ENCODE measurements around the gene FFAR1.

Gene FFAR1

GRCh38 chr19:35389192-35389861 is 41.6 kb downstream of the FFAR1 start:
- TF ChIP-seq CTCF (IDR thresholded peaks at IDR 0.05; ENCODE audit: insufficient read depth, missing control alignments) = no peak
- DNase-seq (ENCODE audit: insufficient read length, low spot score) = no peak
- no peak for FAIRE-seq

- TF ChIP-seq CTCF (IDR thresholded peaks at IDR 0.05; ENCODE audit: insufficient read depth, missing control alignments) = no peak
- FAIRE-seq = no peak
- DNase-seq (ENCODE audit: insufficient read length, low spot score) = no peak
These were observed 45.3 kb downstream of the FFAR1 start for GRCh38 chr19:35392742-35393715.

GRCh38 chr19:35395382-35396199 is 47.9 kb downstream of the FFAR1 start:
- no peak for TF ChIP-seq CTCF (IDR thresholded peaks at IDR 0.05; ENCODE audit: insufficient read depth, missing control alignments)
- FAIRE-seq (no peak), DNase-seq (ENCODE audit: insufficient read length, low spot score) (no peak)

GRCh38 chr19:35396240-35396885 is 48.7 kb downstream of the FFAR1 start:
- no peak for TF ChIP-seq CTCF (IDR thresholded peaks at IDR 0.05; ENCODE audit: insufficient read depth, missing control alignments)
- FAIRE-seq = no peak
- DNase-seq (ENCODE audit: insufficient read length, low spot score) = no peak

- DNase-seq (ENCODE audit: insufficient read length, low spot score) (no peak), FAIRE-seq (no peak)
These were observed 49.4 kb downstream of the FFAR1 start for GRCh38 chr19:35397064-35397463.

More at GRCh38 chr19:35397064-35397463, 49.4 kb downstream of the FFAR1 start:
- TF ChIP-seq CTCF (IDR thresholded peaks at IDR 0.05; ENCODE audit: insufficient read depth, missing control alignments) = no peak
